ENCODE measurements around the gene POLR2I. TPM values are rescaled to one million over a fixed set of nuclear protein-coding genes. Genes with fewer than 3 reads are reported as not detected.

POLR2I gene
- polyA plus RNA-seq, 1 donor from 2014 or later, result 159 TPM

DNA sequence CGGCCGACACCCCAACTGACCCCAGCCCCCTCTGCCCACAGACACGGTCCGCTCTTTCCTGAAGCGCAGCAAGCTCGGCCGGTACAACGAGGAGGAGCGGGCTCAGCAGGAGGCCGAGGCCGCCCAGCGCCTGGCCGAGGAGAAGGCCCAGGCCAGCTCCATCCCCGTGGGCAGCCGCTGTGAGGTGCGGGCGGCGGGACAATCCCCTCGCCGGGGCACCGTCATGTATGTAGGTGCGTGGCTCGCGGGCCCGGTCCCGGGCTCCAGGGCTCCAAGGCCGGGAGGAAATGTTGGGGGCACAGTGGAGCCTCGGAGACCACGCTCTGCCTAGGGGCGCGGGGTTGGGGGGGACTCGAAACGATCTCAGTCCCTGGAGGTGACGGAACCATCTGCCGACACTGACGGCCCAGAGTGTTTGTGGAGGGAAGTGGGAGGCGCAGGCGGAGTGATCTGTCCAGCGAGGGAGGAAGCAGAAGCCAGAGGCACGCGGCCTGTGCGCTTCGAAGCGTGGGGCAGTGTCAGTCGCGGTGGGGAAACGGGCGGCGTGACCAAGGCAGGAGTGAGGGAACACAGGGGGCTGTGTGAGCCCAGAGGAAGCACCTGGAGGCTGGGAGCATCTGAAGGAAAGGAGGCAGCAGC lies 6.9 kb upstream of the POLR2I start:
- Histone ChIP-seq H3K27ac (ENCODE audit: low read length) (no peak overlapping the region), H3F3A (ENCODE audit: insufficient read depth, low read length, poor library complexity, severe bottlenecking) (no peaks in the 10 kb centered on the region), H4K20me1 (ENCODE audit: insufficient read depth) (no peaks in the 10 kb centered on the region), H3K36me3 (ENCODE audit: insufficient read depth, low read length) (peaks cover 4% of the 10 kb centered on the region), H3K4me3 (ENCODE audit: low read length) (no peak overlapping the region), H3K79me2 (replicated peaks; ENCODE audit: insufficient read depth, low read length) (peaks cover 3% of the 10 kb centered on the region), H3K4me2 (ENCODE audit: low read length) (no peak overlapping the region), H3K9me2 (ENCODE audit: insufficient read depth, low read length) (no peaks in the 10 kb centered on the region), H3K9me3 (ENCODE audit: low read length) (no peaks in the 10 kb centered on the region), H3K9ac (ENCODE audit: low read length) (no peak overlapping the region), H3K27me3 (ENCODE audit: insufficient read depth, low read depth, low read length) (no peaks in the 10 kb centered on the region), H2AFZ (ENCODE audit: low read depth, low read length) (no peak overlapping the region)
- TF ChIP-seq EP300 (conservative IDR thresholded peaks at IDR 0.05; ENCODE audit: poor library complexity, severe bottlenecking) (no peak), RAD21 (conservative IDR thresholded peaks at IDR 0.05) (no peak), MXI1 (conservative IDR thresholded peaks at IDR 0.05; ENCODE audit: poor library complexity, severe bottlenecking) (no peak), SMC3 (conservative IDR thresholded peaks at IDR 0.05; ENCODE audit: poor library complexity) (no peak), EZH2 (IDR thresholded peaks at IDR 0.05; ENCODE audit: borderline replicate concordance, insufficient read depth, low read length, poor library complexity, severe bottlenecking) (no peak), TAF1 (IDR thresholded peaks at IDR 0.05; ENCODE audit: low read depth) (no peak)

DNA sequence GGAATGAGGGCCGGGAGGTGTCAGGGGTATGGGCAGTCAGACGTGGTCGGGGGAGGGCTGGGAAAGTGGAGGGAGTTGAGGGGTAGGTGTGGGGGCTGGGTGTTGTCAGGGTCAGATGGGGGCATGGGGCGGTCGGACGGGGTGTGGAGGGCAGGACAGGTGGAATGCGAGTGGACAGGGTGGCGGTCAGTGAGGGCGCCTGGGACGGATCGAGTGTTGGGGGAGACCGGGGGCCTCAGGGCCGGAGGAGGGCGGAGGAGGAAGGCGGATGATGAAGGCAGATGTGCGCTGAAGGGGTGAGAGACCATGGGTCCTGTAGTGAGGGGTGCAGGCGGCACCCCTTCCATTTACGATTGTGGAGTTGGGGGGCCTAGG lies 6.3 kb upstream of the POLR2I start:
- peaks cover 4% of the 10 kb centered on the region for H3K36me3 ChIP-seq (ENCODE audit: insufficient read depth, low read length)
- no peaks in the 10 kb centered on the region for H3K9me3 ChIP-seq (ENCODE audit: low read length)
- no peak overlapping the region for H2AFZ ChIP-seq (ENCODE audit: low read depth, low read length)
- H3K27ac ChIP-seq (ENCODE audit: low read length), result no peak overlapping the region
- no peak overlapping the region for H3K9ac ChIP-seq (ENCODE audit: low read length)
- no peaks in the 10 kb centered on the region for H3F3A ChIP-seq (ENCODE audit: insufficient read depth, low read length, poor library complexity, severe bottlenecking)
- H3K4me2 ChIP-seq (ENCODE audit: low read length), result no peak overlapping the region
- peaks cover 9% of the 10 kb centered on the region for H3K79me2 ChIP-seq (replicated peaks; ENCODE audit: insufficient read depth, low read length)
- no peaks in the 10 kb centered on the region for H4K20me1 ChIP-seq (ENCODE audit: insufficient read depth)
- H3K9me2 ChIP-seq (ENCODE audit: insufficient read depth, low read length), result no peaks in the 10 kb centered on the region
- H3K27me3 ChIP-seq (ENCODE audit: insufficient read depth, low read depth, low read length), result no peaks in the 10 kb centered on the region
- no peak overlapping the region for H3K4me3 ChIP-seq (ENCODE audit: low read length)
- TF ChIP-seq, protein P1, sequence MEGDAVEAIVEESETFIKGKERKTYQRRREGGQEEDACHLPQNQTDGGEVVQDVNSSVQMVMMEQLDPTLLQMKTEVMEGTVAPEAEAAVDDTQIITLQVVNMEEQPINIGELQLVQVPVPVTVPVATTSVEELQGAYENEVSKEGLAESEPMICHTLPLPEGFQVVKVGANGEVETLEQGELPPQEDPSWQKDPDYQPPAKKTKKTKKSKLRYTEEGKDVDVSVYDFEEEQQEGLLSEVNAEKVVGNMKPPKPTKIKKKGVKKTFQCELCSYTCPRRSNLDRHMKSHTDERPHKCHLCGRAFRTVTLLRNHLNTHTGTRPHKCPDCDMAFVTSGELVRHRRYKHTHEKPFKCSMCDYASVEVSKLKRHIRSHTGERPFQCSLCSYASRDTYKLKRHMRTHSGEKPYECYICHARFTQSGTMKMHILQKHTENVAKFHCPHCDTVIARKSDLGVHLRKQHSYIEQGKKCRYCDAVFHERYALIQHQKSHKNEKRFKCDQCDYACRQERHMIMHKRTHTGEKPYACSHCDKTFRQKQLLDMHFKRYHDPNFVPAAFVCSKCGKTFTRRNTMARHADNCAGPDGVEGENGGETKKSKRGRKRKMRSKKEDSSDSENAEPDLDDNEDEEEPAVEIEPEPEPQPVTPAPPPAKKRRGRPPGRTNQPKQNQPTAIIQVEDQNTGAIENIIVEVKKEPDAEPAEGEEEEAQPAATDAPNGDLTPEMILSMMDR (IDR thresholded peaks at IDR 0.05; ENCODE audit: poor library complexity, severe bottlenecking), result no peak
- TF ChIP-seq MXI1 (conservative IDR thresholded peaks at IDR 0.05; ENCODE audit: poor library complexity, severe bottlenecking) (no peak), REST (IDR thresholded peaks at IDR 0.05; ENCODE audit: borderline replicate concordance) (no peak), SMC3 (conservative IDR thresholded peaks at IDR 0.05; ENCODE audit: poor library complexity) (no peak), RAD21 (conservative IDR thresholded peaks at IDR 0.05) (no peak), TAF1 (IDR thresholded peaks at IDR 0.05; ENCODE audit: low read depth) (no peak)

Data from neural cell (in vitro differentiated cells).